Cardiac atrium fibroblast (primary cell): ENCODE data around the gene SUN2. TPM values are rescaled to one million over a fixed set of nuclear protein-coding genes. Genes with fewer than 3 reads are reported as not detected.

Experiments
- total RNA-seq: library from RNA; depleted of rRNA; stranded (reverse); fragments of >200 nt; gene quantifications from 2 replicates; pipeline ENCODE4 v1.2.3, GENCODE V29; 2015

Gene SUN2, protein sequence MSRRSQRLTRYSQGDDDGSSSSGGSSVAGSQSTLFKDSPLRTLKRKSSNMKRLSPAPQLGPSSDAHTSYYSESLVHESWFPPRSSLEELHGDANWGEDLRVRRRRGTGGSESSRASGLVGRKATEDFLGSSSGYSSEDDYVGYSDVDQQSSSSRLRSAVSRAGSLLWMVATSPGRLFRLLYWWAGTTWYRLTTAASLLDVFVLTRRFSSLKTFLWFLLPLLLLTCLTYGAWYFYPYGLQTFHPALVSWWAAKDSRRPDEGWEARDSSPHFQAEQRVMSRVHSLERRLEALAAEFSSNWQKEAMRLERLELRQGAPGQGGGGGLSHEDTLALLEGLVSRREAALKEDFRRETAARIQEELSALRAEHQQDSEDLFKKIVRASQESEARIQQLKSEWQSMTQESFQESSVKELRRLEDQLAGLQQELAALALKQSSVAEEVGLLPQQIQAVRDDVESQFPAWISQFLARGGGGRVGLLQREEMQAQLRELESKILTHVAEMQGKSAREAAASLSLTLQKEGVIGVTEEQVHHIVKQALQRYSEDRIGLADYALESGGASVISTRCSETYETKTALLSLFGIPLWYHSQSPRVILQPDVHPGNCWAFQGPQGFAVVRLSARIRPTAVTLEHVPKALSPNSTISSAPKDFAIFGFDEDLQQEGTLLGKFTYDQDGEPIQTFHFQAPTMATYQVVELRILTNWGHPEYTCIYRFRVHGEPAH
- total RNA-seq, result 60.5 and 69.3 TPM in 2 replicates

DNA sequence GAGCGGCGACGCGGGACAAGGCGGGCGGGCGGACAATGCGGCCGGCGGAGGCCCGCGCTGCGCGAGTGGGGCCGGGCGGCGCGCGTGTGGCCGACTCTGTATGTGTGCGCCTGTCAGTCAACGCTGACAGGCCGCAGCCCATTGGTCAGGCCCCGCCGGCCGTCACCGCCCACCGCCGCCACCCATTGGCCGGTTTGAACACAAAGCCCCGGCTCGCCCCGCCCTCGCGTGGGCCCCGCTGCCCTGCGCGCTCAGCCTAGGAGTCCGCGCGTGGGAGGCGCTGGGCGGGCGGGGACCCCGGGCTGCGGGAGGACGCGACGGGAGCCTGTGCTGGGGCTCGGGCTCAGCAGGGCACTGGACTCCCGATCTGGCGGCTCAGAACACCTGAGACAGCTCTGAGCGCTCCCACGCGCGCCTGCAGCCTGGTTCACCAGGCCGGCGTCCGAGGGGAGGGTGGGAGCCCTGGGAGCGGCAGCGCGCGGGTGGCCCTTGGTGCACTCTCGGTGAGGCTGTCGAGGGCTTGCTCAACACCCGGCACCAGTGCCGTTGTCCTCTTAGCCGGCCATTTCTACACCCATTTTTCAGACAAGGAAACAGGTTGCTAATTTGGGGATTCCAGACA, at the start of gene SUN2:
Gene SUN2 (minus strand): TSS at position 88 of the 622 bp plus-strand sequence. CDS start 3,370 bp downstream, outside the sequence.

DNA sequence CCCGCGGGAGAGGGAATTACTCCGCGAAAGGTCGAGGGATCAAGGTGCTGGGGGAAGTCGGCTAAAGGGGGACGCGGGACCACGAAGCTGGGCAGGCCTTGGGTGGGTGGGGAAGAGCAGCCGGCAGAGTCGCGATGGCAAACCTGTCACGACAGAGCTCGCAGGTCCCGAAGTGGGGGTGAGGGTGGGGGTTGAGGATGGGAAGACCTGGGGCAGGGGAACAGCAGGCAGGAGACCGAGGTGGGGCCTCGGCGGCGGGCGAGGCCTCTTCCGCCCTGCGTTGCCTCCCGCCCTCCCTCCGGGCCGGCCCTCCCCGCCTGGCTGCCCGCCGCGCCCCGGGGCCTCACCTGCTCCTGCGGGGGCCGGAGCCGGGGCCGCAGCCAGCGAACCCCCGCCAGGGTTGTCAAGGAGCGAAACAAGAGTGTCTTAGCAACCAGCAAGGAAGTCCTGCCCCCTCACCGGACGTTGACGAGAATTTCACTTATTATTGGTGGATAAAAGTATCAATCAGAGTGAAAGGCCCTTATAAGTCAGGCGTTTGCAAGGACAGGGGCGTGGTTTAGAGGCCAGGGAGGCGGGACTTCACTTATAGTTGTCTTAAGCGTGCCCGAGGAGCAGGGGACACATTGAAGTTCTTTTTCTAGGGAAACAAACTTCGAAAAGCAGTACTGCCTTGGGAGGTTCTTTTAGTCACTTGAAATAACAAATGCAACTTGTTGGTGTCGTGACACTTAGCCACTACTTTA, 38.1 kb upstream of the SUN2 start, which contains the start of gene DNAL4:
Gene DNAL4 (minus strand): TSS at position 423 of the 746 bp plus-strand sequence. CDS start 11,412 bp downstream, outside the sequence.

DNA sequence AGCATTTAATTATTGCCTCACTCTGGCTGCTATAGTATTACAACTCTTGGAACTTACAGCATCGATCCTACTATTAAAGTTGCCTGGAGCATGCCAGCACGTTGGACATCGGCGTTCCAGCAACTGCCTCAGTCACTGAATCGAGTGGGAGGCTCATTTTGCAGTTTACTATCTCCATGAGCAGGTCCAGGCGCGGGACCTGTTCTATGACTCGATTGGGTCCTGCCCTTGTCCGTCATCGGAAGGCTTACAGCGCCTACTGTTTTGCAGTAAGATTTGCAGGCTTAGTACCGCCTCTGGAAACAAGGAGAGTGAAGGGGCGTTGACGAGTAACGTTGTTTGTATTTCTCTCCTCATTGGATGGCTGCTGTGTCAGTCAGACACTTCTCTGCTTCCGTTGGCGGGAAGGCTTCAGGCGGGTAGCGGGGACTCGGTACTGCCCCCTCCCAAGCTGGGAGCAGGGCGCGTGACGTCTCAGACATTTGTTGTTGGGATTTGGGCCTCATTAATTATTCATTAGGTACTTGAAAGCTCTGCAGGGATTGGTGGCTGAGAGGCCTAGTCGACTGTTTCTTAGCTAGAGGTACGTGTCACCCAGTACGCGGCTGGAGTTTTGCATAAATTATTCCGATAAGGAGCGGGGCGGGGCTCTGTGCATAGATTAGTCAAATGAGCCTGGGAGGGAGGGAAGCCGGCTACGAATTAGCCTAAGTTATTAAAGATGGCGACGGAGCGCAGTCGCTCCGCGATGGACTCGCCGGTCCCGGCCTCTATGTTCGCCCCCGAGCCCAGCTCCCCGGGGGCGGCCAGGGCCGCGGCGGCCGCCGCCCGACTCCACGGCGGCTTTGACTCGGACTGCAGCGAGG, 50.3 kb downstream of the SUN2 start, which contains the start of gene GTPBP1:
Gene GTPBP1 (plus strand): TSS at position 710 of the 866 bp plus-strand sequence. CDS start 12 bp downstream, at position 722.

DNA sequence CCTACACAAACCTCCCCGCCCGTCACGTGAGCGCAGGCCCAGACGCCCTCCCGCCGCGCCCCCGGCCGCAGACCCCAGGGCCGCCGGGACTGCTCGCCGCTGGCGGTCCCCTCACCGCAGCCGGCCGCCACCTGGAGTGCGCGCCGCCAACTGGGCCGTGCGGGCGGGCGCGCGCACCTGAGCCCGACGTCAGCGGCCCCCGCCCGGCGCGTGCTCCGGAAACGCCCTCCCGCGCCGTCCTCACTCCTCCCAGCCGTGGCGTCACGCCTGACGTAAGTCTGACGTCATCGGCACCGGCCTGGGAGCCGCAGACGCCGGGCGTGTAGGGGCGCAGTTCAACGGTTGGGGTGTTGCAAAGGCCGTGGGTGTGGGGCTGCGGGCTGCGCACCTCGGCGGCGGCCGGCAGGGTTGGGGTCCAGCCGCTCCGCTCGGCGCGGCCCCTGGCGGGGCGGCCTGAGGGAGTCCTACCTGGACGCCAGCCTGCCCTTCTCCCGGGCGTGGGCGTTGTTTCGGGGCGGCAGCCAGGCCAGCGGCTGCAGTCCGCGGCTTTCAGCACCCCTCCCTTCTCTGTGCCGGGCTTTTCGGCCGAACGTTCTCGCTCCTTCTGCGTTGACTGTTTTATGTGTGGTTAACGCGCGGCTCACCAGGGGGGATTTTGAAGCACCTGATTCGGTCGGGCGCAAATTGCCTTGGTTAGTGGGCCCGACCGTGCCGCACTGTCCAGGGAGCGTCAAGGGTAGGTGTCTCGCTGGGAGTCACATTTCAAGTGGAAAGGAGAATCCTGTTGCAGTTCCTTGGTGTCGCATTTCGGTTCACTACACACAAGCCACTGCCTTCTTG, 54.8 kb downstream of the SUN2 start, which contains the start of gene JOSD1:
Gene JOSD1 (minus strand): TSS at position 155 of the 840 bp plus-strand sequence. CDS start 956 bp downstream, outside the sequence.

Other genes starting within 250 kb of the SUN2 start
- 223 and 266 TPM in 2 replicates for gene DDX17, start 249.7 kb downstream of the SUN2 start, total RNA-seq
- under 0.01 TPM in 1 of 2 replicates, not detected in the other for gene DMC1, start 185.8 kb downstream of the SUN2 start, total RNA-seq
- 0.65 and 0.90 TPM in 2 replicates for gene FAM227A, start 99.6 kb downstream of the SUN2 start, total RNA-seq
- 10.2 and 16.4 TPM in 2 replicates for gene CBY1, start 99.4 kb downstream of the SUN2 start, total RNA-seq
- gene TOMM22, start 74.0 kb downstream of the SUN2 start, total RNA-seq, result 42.8 and 47.3 TPM in 2 replicates
- gene JOSD1, start 55.1 kb downstream of the SUN2 start, total RNA-seq, result 49.6 and 52.0 TPM in 2 replicates
- gene GTPBP1, start 50.1 kb downstream of the SUN2 start, total RNA-seq, result 27.5 and 45.0 TPM in 2 replicates
- 9.9 and 13.9 TPM in 2 replicates for gene DNAL4, start 38.1 kb upstream of the SUN2 start, total RNA-seq
- 0.54 and 1.5 TPM in 2 replicates for gene NPTXR, start 88.0 kb upstream of the SUN2 start, total RNA-seq
- 37.2 and 41.0 TPM in 2 replicates for gene CBX6, start 116.2 kb upstream of the SUN2 start, total RNA-seq
- gene APOBEC3A, start 201.6 kb upstream of the SUN2 start, total RNA-seq, result not detected in 2 replicates
- 2.2 and 6.0 TPM in 2 replicates for gene APOBEC3B, start 226.3 kb upstream of the SUN2 start, total RNA-seq